LHCN-M2 (cell line): ENCODE measurements around the gene FAM163A. TPM values are rescaled to one million over a fixed set of nuclear protein-coding genes. Genes with fewer than 3 reads are reported as not detected.

Experiments used
- DNase-seq: peaks from one replicate; pipeline ENCODE4 v3.0.0-alpha.2; 2012; ENCODE audit warnings: low read depth
- total RNA-seq: library from RNA; depleted of rRNA; stranded (reverse); fragments of >200 nt; gene quantifications from 2 replicates; pipeline ENCODE4 v1.2.3, GENCODE V29; 2014

The FAM163A gene
- total RNA-seq, 1 experiment from 2014 or later, result not detected

DNA sequence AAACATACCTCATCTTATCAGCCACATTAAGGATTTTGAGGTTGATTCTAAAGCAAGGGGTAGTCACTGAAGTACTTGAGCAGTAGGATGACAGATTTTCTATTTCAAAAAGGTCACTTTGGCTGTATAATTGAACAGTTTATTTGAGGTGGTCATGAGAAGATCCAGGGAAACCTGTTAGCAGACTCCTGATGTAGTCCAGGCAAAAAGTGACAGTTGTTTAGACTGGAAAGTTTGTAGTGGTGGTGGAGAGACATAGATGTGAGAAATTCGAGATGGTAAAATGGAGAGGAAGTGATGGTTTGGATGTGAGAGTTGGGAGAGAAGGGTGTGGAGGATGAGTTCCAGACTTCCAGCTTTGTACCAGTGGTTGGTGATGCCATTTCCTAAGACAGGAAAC is 7.5 kb downstream of the FAM163A start:
- no peak for DNase-seq

DNA sequence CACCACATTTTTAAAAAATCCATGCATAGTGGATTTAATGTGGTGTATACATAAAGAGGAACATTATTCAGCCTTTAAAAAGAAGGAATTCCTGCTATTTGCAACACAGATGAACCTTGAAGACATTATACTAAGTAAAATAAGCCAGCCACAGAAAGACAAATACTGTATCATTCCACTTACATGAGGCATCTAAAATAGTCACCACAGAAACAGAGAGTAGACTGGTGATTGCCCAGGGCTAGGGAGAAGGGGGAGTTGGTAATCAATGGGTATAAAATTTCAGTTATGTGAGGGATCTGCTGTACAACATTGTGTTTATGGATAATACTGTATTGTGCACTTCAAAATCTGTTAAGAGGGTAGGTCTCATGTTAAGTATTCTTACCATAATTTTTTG is 10.0 kb downstream of the FAM163A start:
- DNase-seq, result no peak

- peak; percentile 29 for DNase-seq
These were observed 11.0 kb downstream of the FAM163A start for GRCh38 chr1:179754041-179754624.

GRCh38 chr1:179757933-179758332 is 14.8 kb downstream of the FAM163A start:
- DNase-seq, result no peak

GRCh38 chr1:179760521-179760920 is 17.4 kb downstream of the FAM163A start:
- no peak for DNase-seq

DNA sequence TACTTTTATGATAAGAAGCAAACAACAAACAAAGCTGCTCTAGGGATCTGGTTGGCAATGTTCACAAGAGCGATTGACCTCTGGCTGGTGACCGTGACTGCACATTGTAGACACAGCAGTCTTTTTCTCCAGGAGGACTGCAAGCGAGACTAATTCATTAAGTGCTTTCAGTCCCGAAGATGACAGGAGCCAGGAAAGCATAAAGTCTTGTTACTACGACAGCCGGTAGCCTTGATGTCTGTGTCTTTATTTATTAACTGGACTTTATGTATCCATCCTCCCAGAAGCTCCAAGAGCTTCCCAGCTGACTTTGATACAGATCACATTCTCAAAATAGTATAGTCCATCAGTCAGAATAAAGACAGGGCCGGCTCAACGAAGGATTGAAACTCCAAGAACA is 18.2 kb downstream of the FAM163A start:
- DNase-seq, result no peak

GRCh38 chr1:179761846-179762640 is 19.0 kb downstream of the FAM163A start:
- DNase-seq, result no peak

GRCh38 chr1:179767177-179767581 is 24.1 kb downstream of the FAM163A start:
- DNase-seq, result no peak

GRCh38 chr1:179767996-179768395 is 24.9 kb downstream of the FAM163A start:
- DNase-seq, result no peak

DNA sequence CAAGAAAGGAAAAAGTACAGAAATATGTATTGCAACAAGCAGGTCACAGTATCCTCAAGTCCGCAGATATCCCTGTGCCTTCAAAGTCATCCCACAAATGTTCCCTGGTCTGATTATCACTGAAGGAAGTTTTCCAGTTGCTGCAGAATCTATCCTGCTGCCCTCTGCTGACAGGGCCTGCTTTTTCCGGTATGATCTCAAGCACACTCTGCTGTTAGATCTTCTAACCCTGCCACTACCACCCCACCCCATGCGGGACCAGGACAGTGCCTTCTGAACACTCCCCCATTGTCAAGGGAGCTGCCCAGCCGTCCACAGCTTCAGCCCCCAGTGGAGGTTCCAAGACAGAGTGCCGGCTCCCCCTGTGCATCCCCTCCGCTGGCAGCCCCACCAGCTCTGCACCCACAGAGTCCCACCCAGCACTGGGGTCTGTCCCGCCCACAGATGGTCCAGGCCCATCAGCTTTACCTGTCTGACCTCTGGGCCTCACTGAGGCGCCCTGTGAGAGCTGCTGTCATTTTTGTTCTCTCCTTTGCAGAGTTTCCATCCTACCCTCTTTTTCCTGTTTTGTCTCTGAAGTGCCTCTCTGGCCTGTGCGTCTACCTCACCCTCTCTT is 27.9 kb downstream of the FAM163A start:
- no peak for DNase-seq

DNA sequence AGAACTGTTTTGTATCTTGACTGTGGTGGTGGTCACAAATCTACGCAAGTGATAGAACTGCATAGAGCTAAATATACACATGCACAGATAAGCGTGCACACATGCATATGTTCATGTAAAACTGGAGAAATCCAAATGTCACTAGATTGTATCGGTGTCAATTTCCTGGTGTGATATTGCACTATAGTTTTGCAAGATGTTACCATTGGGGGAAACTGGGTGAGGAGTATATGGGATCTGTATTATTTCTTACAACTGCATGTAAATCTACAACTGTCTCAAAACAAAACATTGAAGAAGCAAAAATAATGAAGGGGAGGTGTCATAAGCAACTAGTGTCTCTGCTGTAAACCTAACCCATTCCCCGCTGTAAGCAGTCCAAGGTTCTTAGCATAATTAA is 30.2 kb downstream of the FAM163A start:
- no peak for DNase-seq

GRCh38 chr1:179774000-179774399 is 30.9 kb downstream of the FAM163A start:
- no peak for DNase-seq

DNA sequence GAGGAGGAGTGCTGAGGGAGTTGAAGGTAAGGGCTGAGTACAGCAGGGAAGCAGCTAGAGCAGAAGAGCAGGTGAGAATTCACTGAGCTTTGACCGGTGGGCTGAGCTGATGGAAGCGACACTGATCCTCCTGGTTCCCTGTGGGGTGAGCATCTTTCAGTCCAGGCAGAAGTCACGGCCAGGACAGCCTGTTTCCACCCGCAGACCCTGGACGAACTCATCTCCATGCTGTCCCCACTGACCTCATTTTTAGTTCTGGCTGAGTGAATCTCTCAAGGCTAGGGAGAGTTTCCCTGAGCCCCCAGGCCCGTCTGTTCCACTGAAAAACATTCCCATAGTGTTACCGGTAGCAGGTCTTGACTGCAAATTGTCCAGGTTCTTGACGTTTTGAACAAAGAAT is 31.5 kb downstream of the FAM163A start:
- no peak for DNase-seq

DNA sequence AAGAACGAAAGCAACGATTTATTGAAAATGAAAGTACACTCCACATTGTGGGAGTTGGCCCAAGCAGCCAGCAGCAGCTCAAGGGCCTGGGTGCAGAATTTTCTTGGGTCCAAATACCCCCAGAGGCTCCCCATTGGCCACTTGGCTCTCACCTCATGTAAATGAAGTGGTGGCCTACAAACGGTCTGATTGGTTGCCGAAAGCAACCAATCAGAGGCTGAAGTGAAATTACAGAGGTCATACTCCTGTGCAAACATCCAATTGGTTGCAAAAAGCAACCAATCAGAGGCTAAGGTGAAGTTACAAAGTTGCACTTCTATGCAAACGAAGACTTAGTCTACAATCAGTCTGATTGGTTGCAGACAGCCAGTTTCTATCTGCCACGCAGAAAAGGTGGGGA is 31.9 kb downstream of the FAM163A start:
- DNase-seq, result peak; percentile 5

DNA sequence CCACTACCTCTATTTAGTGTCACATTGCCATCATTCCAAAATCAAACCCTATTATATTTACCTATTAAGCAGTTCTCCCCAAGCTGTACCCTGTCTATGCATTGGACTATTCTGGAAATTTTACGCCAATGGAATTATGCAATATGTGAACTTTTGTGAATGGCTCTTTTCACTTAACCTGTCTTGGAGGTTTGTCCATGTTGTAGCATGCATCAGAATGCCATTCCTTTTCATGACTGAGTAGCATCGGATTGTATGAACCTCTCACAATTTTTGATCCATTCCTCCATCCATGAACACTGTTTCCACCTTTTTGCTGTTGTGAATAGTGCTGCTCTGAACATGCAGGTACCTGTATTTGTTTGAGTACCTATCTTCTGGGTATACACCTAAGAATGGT is 33.7 kb downstream of the FAM163A start:
- DNase-seq, result no peak

DNA sequence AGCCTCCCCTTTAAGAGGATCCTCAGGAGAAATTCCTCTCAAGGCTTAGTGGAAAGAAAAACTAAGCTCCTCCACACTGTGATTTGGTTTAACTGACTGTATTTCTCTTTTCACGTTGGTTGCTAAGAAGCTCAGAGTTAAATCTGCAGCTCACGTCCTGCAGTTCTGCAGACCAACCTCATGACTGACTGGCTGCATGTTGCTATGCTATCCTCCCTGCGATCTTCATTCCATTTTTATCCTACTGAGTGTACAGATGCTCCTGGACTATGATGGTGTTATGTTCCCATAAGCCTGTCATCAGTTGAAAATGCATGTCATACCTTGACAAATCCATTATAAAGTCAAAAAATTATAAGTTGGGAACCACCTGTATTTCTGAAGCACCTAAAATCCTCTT is 34.6 kb downstream of the FAM163A start:
- no peak for DNase-seq

DNA sequence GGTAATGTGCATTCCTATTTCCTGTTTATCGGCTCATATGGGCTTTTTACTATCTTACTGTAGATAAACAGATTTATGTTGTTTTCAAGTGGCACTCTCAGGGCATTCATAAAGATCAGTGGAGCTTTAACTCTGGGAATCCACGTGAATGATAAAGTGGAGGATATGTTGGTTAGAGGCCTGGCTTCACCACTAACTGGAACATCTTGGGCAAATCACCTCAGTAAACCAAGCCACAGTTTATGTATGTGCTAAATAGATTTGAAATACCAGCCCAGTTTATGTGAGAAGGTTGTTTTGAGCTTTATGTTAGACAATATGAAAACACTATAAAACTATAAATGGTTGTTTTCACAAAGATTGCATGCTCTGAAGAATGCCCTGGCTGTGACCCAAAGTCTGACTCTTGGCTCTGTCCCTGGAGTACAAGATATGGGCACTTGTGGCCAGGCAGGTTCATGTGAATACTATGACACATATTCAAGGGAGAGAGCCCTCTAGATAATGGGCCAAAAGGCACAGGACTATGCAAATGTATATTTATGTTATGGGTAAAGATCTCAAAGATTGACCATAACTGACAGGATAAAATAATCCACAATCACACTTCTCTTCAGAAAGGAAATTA is 36.7 kb downstream of the FAM163A start:
- DNase-seq, result peak; percentile 6

- DNase-seq, result peak; percentile 10
These were observed 38.9 kb downstream of the FAM163A start for GRCh38 chr1:179781962-179782361.

DNA sequence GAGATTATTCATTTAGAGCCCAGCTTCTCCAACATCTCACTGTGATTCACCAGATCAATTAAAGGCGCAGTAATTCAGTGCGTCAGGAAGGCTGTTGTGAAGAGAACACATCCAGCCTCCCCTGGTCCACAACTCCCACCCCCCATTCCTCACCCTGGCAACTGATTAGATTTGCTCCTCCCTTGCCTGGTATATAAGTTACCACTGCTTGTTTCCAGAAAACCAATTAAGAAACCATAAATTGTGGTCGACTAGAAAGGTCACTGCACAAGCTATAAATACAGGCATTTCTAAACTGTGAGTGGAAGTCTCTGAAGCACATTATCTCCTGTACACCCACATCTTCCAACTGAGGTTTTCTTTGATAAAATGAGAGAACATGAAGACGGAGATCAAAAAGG is 41.9 kb downstream of the FAM163A start:
- no peak for DNase-seq

DNA sequence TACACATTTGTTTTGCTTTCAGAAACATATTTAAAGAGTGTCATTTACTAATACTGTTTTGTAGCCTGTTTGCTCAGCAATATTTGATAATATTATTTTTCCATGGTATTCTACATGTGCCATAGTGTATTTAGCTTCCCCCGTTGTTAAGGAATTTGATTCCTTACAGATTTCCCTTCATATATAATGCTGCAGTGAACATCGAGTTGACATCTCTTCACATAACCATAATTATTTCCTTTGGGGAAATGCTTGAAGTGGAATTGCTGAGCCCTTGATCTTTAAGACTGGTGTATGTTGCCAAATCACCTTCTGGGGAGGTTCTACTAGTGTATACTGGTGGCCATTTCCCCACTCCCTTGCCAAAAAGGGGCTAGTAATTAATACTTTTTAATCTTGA is 42.6 kb downstream of the FAM163A start:
- no peak for DNase-seq

GRCh38 chr1:179786815-179787685 is 44.0 kb downstream of the FAM163A start:
- DNase-seq, result no peak

- no peak for DNase-seq
These were observed 45.2 kb downstream of the FAM163A start for GRCh38 chr1:179788259-179788658.
